Activated CD8-positive, alpha-beta memory T cell treated with anti-CD3 and anti-CD28 coated beads for 48 hours (primary cell): ENCODE results near the gene CHRNA1.

Source experiments
- DNase-seq, 3 experiments: peaks; one replicate each; pipeline ENCODE4 v3.0.0-alpha.2; 2020; ENCODE audit warnings: low read depth in 2 of 3, low spot score in 2 of 3

The CHRNA1 gene

DNA sequence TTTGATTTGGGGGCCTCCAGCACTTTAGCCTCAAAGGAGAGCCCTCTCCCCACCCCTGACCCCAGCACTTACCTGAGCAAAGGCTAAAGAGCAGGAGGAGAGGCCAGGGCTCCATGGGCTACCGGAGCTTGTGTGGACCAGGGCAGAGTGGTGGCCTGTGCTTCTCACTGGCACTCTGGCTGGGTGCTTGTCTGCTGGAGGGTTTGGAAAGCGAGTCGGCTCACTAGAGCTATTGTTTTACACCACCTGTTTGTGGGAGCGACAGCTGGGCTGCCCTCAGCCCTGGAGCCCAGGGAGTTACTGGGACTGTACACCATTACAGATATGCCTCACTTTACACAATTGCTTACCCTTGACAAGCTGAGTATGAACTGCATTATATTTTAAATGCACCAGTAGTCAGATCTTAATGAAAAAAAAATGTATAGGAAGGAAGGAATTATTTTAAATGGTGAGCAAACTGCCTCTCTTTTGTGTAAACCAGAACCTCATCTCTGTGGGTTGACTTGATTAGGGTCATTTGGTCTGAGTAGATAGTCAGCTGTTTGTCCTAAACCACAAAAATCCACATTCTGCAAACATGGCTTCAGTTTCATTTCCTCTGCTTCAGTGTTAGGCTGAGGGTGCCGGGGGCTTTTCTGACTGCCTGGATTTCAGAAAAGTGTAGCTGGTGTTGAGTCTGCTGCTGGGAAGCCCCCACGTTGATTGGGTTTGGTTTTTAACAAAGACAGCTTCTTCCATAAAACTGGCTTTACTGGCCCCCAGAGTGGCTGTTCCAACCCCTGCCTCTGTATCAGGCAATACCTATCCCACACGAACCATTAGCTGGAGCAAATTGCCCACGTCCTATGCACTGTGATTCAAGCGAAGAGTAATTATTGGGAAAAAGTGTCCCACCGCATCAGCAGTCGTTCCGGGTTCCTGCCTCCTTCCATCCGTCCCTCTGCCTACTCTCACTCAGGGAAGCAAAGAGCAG lies at the start of gene CHRNA1:
CHRNA1 (minus strand) TSS at position 193 of the 976 bp plus-strand sequence; CDS start at position 115, 78 bp downstream.
- DNase-seq, result no peak

DNA sequence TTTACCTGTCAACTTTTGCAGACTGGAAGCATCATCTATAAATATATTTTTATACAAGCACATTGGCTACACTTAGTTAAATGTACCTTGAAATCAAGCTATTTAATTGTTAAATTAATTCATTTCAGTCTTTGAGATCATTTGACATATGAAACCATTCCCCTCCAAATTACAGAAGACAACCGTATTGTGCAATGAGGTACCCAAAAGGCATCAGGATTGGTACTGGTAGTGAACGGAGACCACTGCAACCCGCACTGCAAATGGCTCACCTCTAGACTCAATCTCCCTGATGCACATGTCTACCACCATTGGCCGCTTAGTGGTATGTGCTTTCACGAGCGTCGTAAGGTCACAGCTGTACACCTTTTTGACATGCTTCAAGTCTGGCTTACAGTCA lies 47.8 kb upstream of the CHRNA1 start:
- no peak for DNase-seq

DNA sequence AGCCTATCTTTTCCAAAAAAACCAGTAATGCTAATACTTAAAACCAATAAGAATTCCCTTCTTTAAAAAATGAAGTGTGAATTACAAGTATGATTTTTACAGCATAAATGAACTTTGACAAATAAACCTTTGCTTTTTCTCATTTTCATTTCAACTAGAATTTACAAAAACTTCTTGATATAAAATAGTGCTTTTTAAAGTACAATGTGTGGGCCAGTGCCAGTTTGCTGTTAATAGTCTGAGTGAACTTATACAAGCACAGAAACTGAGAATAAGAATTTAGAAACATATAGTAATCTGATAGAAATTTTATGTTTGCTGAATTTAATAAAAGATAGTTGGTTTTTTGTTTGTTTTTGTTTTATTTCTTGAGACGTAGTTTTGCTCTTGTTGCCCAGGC lies 43.7 kb upstream of the CHRNA1 start:
- no peak for DNase-seq

DNA sequence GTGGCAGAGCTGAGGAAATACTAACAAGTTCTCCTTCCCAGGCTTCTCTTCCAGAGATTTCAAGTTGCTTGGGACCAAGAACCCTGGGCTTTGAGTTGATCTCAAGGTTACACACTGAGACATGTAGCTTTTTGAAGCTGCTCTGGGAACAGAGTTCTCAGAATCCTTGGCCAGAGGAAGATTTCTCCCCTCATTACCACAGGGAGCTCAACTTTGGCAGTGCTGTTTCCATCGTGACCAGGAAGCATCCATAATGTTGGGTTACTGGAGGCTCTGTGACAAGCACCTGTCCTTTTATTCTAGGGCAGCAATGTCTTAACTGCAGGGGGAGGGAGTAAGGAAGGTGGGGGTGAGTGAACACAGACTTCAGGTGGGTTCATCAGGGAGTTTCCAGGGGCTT lies 41.5 kb upstream of the CHRNA1 start:
- no peak for DNase-seq

DNA sequence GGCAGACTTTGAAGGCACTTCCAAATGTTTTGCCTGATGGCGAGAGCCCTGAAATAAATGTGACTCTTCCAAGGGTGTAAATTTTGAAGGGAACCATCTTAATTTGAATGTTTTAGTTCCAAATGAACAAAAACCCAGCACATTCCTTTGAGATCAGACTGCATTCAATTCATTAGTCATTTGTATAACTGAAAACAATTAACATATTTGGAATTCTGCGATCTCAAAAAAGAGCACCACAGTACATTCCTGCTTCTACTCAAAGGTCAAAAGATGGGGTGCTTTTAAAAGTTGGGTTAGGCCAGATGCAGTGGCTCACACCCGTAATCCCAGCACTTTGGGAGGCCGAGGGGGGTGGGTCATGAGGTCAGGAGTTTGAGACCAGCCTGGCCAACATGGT lies 38.2 kb upstream of the CHRNA1 start:
- no peak for DNase-seq

DNA sequence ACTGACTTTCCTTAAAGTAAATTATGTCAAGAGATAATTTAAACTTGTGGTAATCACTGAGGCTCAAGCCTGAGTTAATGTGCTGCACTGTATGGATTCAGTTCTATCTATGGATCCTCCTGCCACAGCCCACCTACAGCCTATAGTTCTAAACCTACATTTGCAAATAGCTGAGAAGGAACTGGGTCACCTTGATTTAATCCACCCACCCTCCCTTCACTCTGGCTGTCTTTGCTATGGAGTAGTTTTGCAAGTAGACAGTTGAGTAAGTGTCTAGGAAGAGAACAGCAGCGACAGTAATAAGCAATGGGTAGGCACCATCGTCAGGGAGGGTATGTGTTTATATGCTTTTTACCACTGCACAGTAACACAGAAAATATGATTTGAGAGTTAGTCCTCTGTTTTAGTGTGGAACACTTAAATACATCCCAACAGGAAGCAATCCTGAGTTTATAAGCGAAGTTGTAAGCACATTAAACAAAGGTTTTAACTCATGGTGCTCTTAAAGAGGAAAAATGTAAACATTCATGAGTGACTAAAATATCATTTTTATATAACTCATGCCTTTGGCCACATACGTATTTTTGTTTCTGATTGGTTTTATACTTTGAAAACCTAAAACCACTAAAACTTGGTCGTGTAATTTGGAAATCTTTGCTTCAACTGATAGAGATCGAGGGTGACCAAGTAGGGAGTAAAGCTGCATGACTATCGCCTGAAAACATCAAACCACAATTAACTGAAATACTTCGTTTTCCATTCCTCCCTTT lies 36.3 kb upstream of the CHRNA1 start:
- no peak for DNase-seq

DNA sequence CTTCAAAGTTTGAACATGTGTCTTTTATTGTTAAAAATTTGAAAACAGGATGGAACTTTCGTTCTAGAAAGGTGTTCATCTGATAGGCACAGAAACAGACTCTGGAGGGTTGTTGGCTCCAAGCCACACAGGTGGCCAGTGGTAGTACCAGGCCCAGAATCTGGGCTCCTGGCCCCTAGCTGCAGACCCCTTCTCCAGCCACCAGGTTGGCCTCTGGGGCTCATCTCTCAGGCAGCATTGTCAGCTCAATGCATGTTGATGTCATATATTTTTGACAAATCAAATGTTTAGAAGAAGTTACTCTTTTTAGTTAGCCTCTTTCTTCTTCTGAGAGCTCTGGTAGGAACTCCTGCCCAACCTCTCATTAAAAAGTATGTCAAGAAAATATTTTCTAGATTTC lies 34.5 kb upstream of the CHRNA1 start:
- DNase-seq, result no peak

DNA sequence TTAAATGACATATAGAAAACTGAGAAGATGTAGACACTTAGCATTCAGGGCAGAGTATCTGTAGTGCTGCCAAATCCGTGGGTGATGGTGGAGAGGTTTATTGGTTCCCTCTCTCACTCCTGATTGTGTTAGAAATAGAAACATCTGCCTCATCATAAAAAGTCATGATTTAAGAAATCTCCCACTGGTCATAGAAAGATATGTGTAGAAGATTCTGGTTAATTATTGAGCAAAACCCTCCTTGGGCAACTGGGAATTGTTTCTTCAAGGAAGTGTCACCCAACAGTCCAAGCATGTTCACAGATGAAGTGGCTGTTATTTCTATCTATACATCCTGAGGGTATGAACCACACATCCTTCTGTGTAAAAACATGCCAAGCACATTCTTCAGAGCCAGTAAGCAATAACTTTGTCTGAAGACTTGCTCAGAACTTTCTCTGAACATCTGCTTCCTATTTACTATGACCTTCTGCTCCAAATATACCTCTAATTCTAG lies 33.6 kb upstream of the CHRNA1 start:
- DNase-seq, result no peak

DNA sequence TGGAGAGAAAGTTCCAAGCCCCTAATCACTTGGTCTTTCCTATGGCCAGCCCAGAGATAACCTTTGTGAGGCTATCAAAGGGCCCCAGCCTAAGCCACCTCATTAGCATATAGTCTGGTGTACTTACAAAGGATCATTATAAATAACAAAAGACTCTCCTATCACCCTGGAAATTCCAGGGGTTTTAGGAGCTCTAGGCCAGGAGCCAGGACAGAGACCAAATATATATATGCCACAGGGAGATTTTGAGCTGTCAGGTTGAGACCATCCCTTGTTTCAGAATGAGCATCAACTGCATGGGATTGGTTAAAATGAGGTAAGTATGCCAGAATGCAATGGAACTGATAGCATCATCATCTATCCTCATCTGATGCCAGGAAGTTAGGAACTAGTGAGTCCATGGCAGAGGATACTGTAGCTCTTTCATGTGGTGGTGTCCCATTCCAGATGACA lies 32.1 kb upstream of the CHRNA1 start:
- DNase-seq, result no peak

DNA sequence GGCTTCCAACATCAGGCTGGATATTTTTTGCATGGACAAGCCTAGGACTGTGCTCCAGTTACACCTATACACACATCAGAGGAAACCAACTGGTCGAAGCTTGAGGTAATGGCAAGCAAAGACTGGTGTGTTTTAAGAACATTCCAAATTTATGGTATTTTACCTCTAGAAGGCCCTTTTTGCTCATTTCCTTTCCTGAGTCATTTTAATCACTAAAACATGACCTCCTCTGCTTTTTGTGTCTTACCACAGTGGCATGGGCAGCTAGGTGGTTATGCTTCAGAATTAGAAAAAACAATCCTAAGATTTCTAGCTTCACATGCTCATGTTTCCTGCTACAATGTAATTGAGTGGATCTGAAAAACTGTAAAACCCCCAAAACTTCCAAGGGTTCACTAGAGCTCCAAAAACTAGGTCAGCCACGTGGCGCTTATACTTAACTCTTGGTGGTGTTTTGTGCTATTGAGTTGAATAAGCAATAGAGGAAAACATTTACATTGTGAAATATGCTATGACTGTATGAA lies 30.6 kb upstream of the CHRNA1 start:
- no peak for DNase-seq

DNA sequence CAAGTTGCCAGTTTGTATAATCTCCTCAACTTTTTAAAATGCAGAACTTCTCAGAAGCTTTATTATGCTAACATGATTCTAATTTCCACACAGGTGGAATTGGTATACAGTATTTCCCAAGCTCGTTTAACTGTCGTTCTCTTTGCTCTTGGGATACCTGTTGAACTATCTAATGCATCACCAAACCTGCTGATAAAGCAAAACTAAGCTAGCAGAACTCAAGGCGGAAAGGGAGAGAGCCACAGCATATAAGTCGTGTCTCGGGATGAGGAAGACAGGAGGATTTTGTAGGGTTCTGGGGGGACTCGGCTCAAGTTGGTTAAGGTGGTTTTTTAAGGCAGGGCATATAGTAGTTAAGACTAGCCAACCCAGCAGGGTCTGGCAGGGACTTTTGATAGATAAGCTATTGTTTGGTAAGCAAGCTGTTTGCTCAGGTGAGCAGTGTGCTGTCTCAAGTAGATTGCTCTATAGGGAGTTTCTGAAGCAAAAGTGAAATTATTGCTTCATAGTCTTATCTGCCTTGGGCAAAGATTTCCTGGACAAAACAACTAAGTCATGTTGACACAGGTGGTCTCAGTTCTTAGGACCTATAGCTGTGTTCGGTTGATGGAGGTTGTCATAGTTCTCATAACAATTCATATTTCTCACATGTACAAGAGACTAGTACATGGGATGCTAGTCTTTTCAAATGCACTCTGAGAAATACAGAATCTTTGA lies 28.2 kb upstream of the CHRNA1 start:
- no peak for DNase-seq

DNA sequence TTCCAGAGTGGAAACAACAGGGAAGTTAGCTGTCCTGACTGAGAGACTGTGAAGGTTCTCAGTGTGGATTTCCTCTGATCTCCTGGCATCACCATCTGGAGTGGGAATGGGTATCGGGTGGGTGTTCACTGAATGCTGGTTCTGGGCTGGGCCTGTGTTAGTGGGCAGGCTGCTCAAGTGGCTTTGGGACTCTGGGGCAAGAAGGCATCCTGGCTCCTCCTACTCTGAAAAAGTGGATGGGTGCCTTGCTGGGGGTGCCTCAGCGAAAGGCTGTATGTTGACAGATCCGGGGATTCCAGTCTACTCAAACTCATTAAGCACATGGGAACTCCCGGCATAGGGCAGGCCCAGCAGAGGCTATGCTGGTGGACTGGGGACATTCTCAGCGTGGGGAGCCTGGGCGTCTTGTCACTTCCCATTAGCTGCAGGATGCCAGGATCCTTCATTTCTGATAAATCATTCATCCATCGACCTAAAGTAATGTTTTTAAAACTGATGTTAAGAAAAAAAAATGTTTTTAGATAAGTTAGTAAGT lies 27.5 kb upstream of the CHRNA1 start:
- DNase-seq, result no peak

DNA sequence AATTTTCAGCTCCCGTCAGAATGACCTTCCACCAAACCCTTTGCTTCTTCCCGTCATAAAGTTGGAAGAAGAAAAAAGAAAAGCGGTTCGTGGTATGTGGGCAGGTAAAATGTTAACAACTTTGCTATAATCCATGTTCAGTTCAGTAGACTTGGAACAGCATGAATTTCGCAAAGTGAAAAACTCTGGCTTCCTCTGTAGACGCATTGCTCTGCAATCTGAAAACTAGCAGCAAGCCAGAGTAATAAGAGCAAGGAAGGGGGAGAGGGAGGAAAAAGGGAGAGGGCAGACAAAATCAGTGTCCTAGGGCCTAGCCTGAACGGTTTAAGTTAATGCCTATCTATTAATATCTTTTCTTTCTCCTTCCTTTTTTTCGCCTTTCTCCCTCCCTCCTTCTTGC lies 26.7 kb upstream of the CHRNA1 start:
- no peak for DNase-seq

DNA sequence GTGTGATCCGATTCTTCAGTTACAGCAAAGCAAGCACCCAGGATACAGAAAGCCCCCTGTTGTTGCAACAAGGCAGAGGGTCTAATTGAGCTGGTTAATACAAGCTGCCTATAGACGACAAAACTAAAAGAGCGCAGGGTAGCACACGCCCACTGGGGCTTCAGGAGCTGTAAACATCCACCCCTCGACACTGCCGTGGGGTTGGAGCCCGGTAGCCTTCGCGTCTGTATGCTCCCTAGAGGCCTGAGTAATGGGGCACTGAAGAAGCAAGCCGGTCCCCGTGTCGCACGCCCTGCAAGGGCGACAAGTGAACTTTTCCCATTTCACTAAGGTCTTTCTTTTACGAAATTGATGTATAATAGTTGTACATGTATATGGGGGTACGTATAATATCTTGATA lies 24.7 kb upstream of the CHRNA1 start:
- DNase-seq, result no peak

DNA sequence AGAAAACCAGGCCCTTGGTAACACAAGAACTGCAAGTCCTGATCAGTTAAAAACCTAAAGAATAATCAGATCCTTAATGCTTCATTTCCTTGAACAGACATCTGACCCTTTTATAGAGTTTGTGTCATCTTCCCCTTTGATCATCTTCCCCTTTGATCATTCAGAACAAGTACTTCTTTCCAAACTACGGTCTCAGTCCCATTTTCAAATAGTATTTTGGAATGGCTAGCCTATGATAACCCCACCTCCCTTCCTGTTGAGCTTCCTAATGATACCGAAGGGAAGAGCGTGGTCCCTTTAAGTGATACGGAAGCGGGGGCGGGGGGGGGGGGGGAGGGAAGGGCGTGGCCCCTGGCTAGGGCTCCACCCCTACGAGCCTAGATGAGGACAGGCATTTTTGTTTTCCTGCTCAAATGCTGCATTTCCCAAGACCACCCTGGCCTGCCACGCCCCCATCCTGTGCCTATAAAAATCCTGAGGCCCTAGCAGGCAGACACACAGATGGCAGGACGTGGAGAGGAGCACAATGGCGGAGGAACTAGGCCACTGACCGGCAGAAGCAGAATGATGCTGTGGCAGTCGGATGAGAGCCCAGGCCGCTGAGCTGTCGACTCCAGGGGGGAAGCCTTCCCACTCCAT lies 24.1 kb upstream of the CHRNA1 start:
- DNase-seq, result no peak

DNA sequence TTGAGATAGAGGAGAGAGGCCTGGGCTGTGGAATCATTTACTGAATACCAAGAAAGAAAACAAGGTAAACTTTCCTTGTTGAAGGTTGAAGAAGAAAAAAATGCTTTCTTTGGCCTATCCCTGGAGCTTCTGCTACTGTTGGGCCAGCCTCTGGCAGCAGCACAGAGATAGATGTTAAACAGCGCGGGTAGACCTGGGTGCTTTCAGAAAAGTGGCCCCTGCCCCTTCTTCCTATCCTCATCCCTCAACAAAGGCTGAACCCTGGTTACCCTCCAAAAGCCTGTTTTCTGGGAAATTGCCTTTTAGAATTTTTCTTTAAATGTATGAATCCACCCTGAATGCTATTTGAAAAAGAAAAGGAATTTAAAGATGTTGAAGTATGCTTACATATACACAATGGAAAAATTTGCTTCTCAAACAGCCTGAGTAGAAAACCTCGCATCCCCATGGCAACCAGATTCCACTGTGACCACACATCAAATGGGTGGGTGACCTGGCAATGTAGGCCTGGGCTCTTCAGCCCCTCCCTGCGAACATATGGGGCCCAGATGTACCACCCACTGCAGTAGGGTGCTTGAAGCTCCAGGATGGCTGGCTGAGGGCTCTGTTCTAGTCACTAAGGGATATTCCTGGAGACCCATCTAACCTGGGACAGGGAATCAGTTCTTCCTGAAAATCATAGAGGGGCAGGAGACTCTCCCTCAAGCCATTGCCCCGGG lies 23.4 kb upstream of the CHRNA1 start:
- DNase-seq, result no peak

DNA sequence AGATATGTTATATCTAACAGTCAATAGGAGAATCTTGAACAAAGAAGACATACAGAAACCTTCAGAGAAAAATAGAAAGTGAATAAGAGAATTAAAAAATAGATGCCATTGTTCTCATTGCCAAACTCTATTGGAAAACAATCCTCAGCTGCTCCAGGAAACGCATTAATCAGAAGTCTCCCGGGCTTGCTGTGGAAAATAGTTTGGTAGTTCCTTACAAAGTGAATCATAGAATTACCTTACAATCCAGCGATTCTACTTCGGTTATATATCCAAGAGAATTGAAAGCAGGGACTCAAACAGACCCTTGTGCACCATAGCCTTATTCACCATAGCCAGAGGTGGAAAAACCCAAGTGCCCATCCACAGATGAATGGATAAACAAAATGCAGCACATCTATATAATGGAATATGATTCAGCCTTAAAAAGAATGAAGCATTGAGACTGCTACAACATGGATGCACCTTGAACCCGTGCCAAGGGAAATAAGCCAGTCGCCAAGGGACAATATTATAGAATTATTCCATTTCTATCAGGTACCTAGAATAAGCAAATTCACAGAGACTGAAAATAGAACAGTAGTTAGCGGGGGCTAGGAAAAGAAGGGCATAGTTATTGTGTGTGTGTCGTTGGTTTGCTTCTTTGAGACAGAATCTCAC lies 21.9 kb upstream of the CHRNA1 start:
- DNase-seq, result no peak

DNA sequence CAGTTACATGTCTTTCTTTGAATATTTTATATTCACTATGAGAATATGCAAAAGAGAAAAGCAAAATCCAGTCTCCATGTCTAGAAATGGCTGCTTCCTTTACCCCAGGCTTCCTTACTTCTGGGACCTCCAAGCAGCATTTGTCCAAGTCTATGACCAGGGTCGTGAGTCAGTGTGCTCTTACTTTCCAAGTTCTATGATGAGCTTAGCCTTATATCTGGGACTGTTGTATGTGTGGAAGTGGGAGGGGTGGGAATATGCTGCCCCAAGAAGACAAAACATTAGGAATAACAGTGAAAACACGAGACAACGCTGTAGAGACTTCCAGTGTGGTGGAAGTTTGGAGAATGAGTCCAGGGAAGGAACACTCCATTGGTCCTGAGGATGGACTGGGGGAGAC lies 21.2 kb upstream of the CHRNA1 start:
- no peak for DNase-seq

DNA sequence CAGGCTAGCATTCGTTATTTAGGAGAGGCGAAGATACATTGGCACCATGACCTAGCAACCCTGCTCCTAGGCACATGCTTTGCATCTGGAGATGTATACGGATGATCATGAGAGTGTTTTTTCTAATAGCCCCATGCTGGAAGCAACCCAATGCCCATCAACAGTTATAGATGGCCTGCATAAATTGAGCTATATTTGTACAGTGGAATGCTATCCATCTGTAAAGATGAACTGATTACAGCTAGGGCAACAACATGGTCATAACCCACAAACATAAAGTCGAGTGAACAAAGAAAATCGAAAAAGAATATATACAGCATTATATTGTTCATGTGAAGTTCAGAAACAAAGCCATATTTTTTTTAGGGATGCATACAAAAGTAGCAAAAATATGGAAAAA lies 20.6 kb upstream of the CHRNA1 start:
- DNase-seq, result no peak
